GM23338 (cell line): ENCODE results near the gene TCF12. TPM values are rescaled to one million over a fixed set of nuclear protein-coding genes. Genes with fewer than 3 reads are reported as not detected.

Experiments used
- ATAC-seq: fragments of 200-7000 bp; cut with Tn5 transposase; 3 replicates; pipeline ENCODE4 v1.9.1; 2020
- DNase-seq: peaks from one replicate; pipeline ENCODE4 v3.0.0-alpha.2; 2015; ENCODE audit warnings: low spot score
- H2AFZ ChIP-seq: fragments of 200-600 bp; sonication (generic); 2 replicates; pipeline ENCODE4 v1.8.0; 2016; ENCODE audit warnings: antibody characterized with exemption, mild to moderate bottlenecking, moderate library complexity
- H3F3A ChIP-seq: fragments of 200-600 bp; sonication (generic); replicated peaks from 2 replicates; pipeline ENCODE4 v1.8.0; 2017; ENCODE audit warnings: antibody characterized with exemption, mixed run types, low read depth
- H3K27ac ChIP-seq: fragments of 200-600 bp; sonication (generic); 2 replicates; pipeline ENCODE4 v1.6.1; 2016; ENCODE audit warnings: low read depth
- H3K27me3 ChIP-seq: fragments of 200-600 bp; sonication (generic); 2 replicates; pipeline ENCODE4 v1.8.0; 2016; ENCODE audit warnings: mild to moderate bottlenecking, mixed run types, moderate library complexity; ENCODE audit not compliant: insufficient read depth
- H3K36me3 ChIP-seq: fragments of 200-600 bp; sonication (generic); 2 replicates; pipeline ENCODE4 v1.8.0; 2016; ENCODE audit warnings: mild to moderate bottlenecking; ENCODE audit not compliant: insufficient read depth
- H3K4me1 ChIP-seq: fragments of 200-600 bp; sonication (generic); 2 replicates; pipeline ENCODE4 v1.8.0; 2016; ENCODE audit warnings: mild to moderate bottlenecking, moderate library complexity; ENCODE audit not compliant: insufficient read depth
- H3K4me2 ChIP-seq: fragments of 200-600 bp; sonication (generic); 2 replicates; pipeline ENCODE4 v1.7.1; 2017; ENCODE audit warnings: mixed run types
- H3K4me3 ChIP-seq: fragments of 200-600 bp; sonication (generic); 2 replicates; pipeline ENCODE4 v1.6.1; 2016; ENCODE audit warnings: mixed run types
- H3K79me2 ChIP-seq: fragments of 200-600 bp; sonication (generic); replicated peaks from 2 replicates; pipeline ENCODE4 v1.8.0; 2017; ENCODE audit warnings: mild to moderate bottlenecking; ENCODE audit not compliant: insufficient read depth
- H3K9me2 ChIP-seq: fragments of 200-600 bp; sonication (generic); 2 replicates; pipeline ENCODE4 v1.8.0; 2017; ENCODE audit not compliant: insufficient read depth
- H4K20me1 ChIP-seq: fragments of 200-600 bp; sonication (generic); replicated peaks from 2 replicates; pipeline ENCODE4 v1.8.0; 2017; ENCODE audit warnings: mild to moderate bottlenecking; ENCODE audit not compliant: insufficient read depth
- H3K27ac Mint-ChIP-seq: 2 replicates; pipeline ENCODE4 v1.8.0; 2020; ENCODE audit warnings: inconsistent platforms, mild to moderate bottlenecking, moderate library complexity, mixed read lengths
- H3K27me3 Mint-ChIP-seq: 3 replicates; pipeline ENCODE4 v1.8.0; 2022; ENCODE audit warnings: low read depth, mild to moderate bottlenecking, moderate library complexity, mixed read lengths, inconsistent platforms; ENCODE audit not compliant: insufficient read depth, poor library complexity
- H3K36me3 Mint-ChIP-seq: 3 replicates; pipeline ENCODE4 v1.8.0; 2021; ENCODE audit warnings: low read depth, mild to moderate bottlenecking, inconsistent platforms, moderate library complexity, mixed read lengths
- H3K4me1 Mint-ChIP-seq: 3 replicates; pipeline ENCODE4 v1.8.0; 2020; ENCODE audit warnings: mild to moderate bottlenecking, inconsistent platforms, mixed read lengths
- H3K4me3 Mint-ChIP-seq: 3 replicates; pipeline ENCODE4 v1.8.0; 2021; ENCODE audit warnings: moderate library complexity, mild to moderate bottlenecking, inconsistent platforms, mixed read lengths
- H3K9me3 Mint-ChIP-seq: 3 replicates; pipeline ENCODE4 v1.8.0; 2020; ENCODE audit warnings: moderate library complexity, mild to moderate bottlenecking, inconsistent platforms, mixed read lengths
- CREB1 ChIP-seq: fragments of 250-450 bp; sonication (Bioruptor Pico); IDR thresholded peaks from 2 replicates; pipeline ENCODE4 v1.5.0; 2020; ENCODE audit warnings: low read depth, mild to moderate bottlenecking, moderate library complexity
- EZH2 ChIP-seq: fragments of 200-600 bp; sonication (generic); IDR thresholded peaks from one replicate; pipeline ENCODE4 v1.8.0; 2017; ENCODE audit warnings: antibody characterized with exemption, mild to moderate bottlenecking, low read depth; ENCODE audit not compliant: unreplicated experiment
- EZH2phosphoT487 ChIP-seq: fragments of 200-600 bp; sonication (generic); IDR thresholded peaks from one replicate; pipeline ENCODE4 v1.8.1; 2018; ENCODE audit warnings: antibody characterized with exemption; ENCODE audit not compliant: unreplicated experiment
- JUNB ChIP-seq: IDR thresholded peaks from one replicate; pipeline ENCODE4 v1.6.1; 2016; ENCODE audit warnings: antibody characterized with exemption; ENCODE audit not compliant: unreplicated experiment
- NANOG ChIP-seq: IDR thresholded peaks from 2 replicates; pipeline ENCODE4 v1.6.1; 2016; ENCODE audit warnings: antibody characterized with exemption, borderline replicate concordance
- POLR2AphosphoS5 ChIP-seq: IDR thresholded peaks from 2 replicates; pipeline ENCODE4 v1.6.1; 2016; ENCODE audit warnings: antibody characterized with exemption, low read depth
- STAT1 ChIP-seq: IDR thresholded peaks from one replicate; pipeline ENCODE4 v1.6.1; 2016; ENCODE audit warnings: antibody characterized with exemption; ENCODE audit not compliant: unreplicated experiment
- ZNF114 ChIP-seq: fragments of 250-450 bp; sonication (Bioruptor Pico); IDR thresholded peaks from 2 replicates; pipeline ENCODE4 v1.5.0; 2020; ENCODE audit warnings: mild to moderate bottlenecking, moderate library complexity
- ZNF331 ChIP-seq: fragments of 250-450 bp; sonication (Bioruptor Pico); IDR thresholded peaks from 2 replicates; pipeline ENCODE4 v1.5.0; 2020; ENCODE audit warnings: low read depth, mild to moderate bottlenecking, moderate library complexity
- ZNF462 ChIP-seq: fragments of 250-450 bp; sonication (Bioruptor Pico); IDR thresholded peaks from 2 replicates; pipeline ENCODE4 v1.5.0; 2020; ENCODE audit warnings: mild to moderate bottlenecking, moderate library complexity
- polyA plus RNA-seq: library from polyadenylated mRNA; unstranded; fragments of >200 nt; fragmentation: Nextera tagmentation; extraction: Ambion mirVana; gene quantifications from 2 replicates; pipeline ENCODE4 v1.2.1, GENCODE V29; 2016
- total RNA-seq: library from RNA; depleted of rRNA; stranded (reverse); fragments of >200 nt; shearing (Covaris generic); gene quantifications from 2 replicates; pipeline ENCODE4 v1.2.3, GENCODE V29; 2014
- TF ChIP-seq, protein P1 (sequence below): IDR thresholded peaks from 2 replicates; pipeline ENCODE4 v1.6.1; 2016; ENCODE audit warnings: antibody characterized with exemption
- TF ChIP-seq, protein P2 (sequence below): IDR thresholded peaks from one replicate; pipeline ENCODE4 v1.6.1; 2018; ENCODE audit warnings: antibody characterized with exemption; ENCODE audit not compliant: unreplicated experiment

The TCF12 gene
- total and polyA plus RNA-seq, 2 experiments from 2014 or later, result 27.6 to 104 TPM

- no peak for TF ChIP-seq ZNF331 (CRISPR knock-in tag)
- TF ChIP-seq, protein P1, sequence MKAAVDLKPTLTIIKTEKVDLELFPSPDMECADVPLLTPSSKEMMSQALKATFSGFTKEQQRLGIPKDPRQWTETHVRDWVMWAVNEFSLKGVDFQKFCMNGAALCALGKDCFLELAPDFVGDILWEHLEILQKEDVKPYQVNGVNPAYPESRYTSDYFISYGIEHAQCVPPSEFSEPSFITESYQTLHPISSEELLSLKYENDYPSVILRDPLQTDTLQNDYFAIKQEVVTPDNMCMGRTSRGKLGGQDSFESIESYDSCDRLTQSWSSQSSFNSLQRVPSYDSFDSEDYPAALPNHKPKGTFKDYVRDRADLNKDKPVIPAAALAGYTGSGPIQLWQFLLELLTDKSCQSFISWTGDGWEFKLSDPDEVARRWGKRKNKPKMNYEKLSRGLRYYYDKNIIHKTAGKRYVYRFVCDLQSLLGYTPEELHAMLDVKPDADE, result no peak
- TF ChIP-seq POLR2AphosphoS5, result no peak
Measured at GRCh38 chr15:56967336-56967735, 48.9 kb downstream of the TCF12 start (continued).

GRCh38 chr15:56968256-56968655 is 49.8 kb downstream of the TCF12 start:
- Histone ChIP-seq H3K79me2 (peaks cover 100% of the 10 kb centered on the region), H3K4me1 (peaks cover 35% of the 10 kb centered on the region), H2AFZ (no peak overlapping the region), H3K4me3 (no peak overlapping the region), H3K27ac (no peak overlapping the region), H3K27me3 (no peaks in the 10 kb centered on the region), H3K4me2 (peak overlapping the region; percentile 14; the same call in 1 of the 2 replicates), H3F3A (no peaks in the 10 kb centered on the region), H3K9me2 (no peaks in the 10 kb centered on the region), H3K36me3 (no peaks in the 10 kb centered on the region), H4K20me1 (peaks cover 21% of the 10 kb centered on the region)
- Mint-ChIP-seq H3K27ac (no peak overlapping the region), H3K27me3 (peaks cover 2% of the 10 kb centered on the region), H3K36me3 (no peaks in the 10 kb centered on the region), H3K4me1 (peaks cover 42% of the 10 kb centered on the region), H3K4me3 (no peak overlapping the region), H3K9me3 (no peaks in the 10 kb centered on the region)
- DNase-seq, result no peak
- no peak for ATAC-seq
- TF ChIP-seq JUNB (no peak), CREB1 (CRISPR knock-in tag) (no peak), EZH2phosphoT487 (no peak), ZNF114 (CRISPR knock-in tag) (no peak), NANOG (no peak), POLR2AphosphoS5 (no peak), ZNF462 (CRISPR knock-in tag) (no peak), STAT1 (no peak), EZH2 (no peak)
- TF ChIP-seq, protein P2, sequence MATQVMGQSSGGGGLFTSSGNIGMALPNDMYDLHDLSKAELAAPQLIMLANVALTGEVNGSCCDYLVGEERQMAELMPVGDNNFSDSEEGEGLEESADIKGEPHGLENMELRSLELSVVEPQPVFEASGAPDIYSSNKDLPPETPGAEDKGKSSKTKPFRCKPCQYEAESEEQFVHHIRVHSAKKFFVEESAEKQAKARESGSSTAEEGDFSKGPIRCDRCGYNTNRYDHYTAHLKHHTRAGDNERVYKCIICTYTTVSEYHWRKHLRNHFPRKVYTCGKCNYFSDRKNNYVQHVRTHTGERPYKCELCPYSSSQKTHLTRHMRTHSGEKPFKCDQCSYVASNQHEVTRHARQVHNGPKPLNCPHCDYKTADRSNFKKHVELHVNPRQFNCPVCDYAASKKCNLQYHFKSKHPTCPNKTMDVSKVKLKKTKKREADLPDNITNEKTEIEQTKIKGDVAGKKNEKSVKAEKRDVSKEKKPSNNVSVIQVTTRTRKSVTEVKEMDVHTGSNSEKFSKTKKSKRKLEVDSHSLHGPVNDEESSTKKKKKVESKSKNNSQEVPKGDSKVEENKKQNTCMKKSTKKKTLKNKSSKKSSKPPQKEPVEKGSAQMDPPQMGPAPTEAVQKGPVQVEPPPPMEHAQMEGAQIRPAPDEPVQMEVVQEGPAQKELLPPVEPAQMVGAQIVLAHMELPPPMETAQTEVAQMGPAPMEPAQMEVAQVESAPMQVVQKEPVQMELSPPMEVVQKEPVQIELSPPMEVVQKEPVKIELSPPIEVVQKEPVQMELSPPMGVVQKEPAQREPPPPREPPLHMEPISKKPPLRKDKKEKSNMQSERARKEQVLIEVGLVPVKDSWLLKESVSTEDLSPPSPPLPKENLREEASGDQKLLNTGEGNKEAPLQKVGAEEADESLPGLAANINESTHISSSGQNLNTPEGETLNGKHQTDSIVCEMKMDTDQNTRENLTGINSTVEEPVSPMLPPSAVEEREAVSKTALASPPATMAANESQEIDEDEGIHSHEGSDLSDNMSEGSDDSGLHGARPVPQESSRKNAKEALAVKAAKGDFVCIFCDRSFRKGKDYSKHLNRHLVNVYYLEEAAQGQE, result no peak
- TF ChIP-seq, protein P1, result no peak
